CD4-positive, alpha-beta T cell (primary cell): ENCODE results near the gene RNASE8. TPM values are rescaled to one million over a fixed set of nuclear protein-coding genes. Genes with fewer than 3 reads are reported as not detected.

Experiments
- ATAC-seq: fragments of 200-7000 bp; cut with Tn5 transposase; one replicate; pipeline ENCODE4 v1.10.0; 2022; ENCODE audit warnings: mild to moderate bottlenecking; ENCODE audit not compliant: poor library complexity
- CTCF ChIA-PET: fragments of 350-600 bp; sonication (Branson Sonifier 250); formaldehyde crosslinking; loops from one replicate; lab custom pipeline; 2021; ENCODE audit warnings: antibody characterized with exemption, inconsistent platforms; lab: Charles Lee
- POLR2A ChIA-PET: fragments of 350-600 bp; sonication (Branson Sonifier 250); formaldehyde crosslinking; loops from one replicate; lab custom pipeline; 2021; ENCODE audit warnings: antibody characterized with exemption, inconsistent platforms; lab: Charles Lee
- DNase-seq, 14 experiments: peaks; one replicate each; pipeline ENCODE4 v3.0.0-alpha.2; 2013 to 2020; ENCODE audit warnings: mixed read lengths in 2 of 14
- H3K27ac ChIP-seq, 2 donors: one replicate each; pipeline versions ENCODE4 v1.5.1 to v1.7.0; 2013; ENCODE audit warnings: low read length in 2 of 2, low read depth in 1 of 2, mild to moderate bottlenecking in 1 of 2
- H3K27me3 ChIP-seq, 2 experiments: 1 replicate in 1 of 2; 2 replicates in 1 of 2; pipeline versions ENCODE4 v1.6.1 to v1.7.0; 2013; ENCODE audit warnings: low read length in 2 of 2, control low read depth in 1 of 2, mild to moderate bottlenecking in 1 of 2, moderate library complexity in 1 of 2; ENCODE audit not compliant: insufficient read depth in 2 of 2, control insufficient read depth in 1 of 2
- H3K36me3 ChIP-seq: one replicate; pipeline ENCODE4 v1.6.1; 2013; ENCODE audit warnings: low read length, control low read depth; ENCODE audit not compliant: insufficient read depth
- H3K4me1 ChIP-seq: one replicate; pipeline ENCODE4 v1.6.1; 2013; ENCODE audit warnings: low read length, control low read depth; ENCODE audit not compliant: insufficient read depth
- H3K4me3 ChIP-seq: one replicate; pipeline ENCODE4 v1.5.1; 2013; ENCODE audit warnings: mild to moderate bottlenecking, low read length, moderate library complexity
- H3K9me3 ChIP-seq, 2 experiments: 1 replicate in 1 of 2; 2 replicates in 1 of 2; pipeline versions ENCODE4 v1.6.1 to v1.7.0; 2013; ENCODE audit warnings: low read length in 2 of 2, mild to moderate bottlenecking in 2 of 2, control low read depth in 1 of 2, moderate library complexity in 1 of 2; ENCODE audit not compliant: control insufficient read depth in 1 of 2, insufficient read depth in 1 of 2
- H3K27ac Mint-ChIP-seq: one replicate; pipeline ENCODE4 v1.8.0; 2020; ENCODE audit warnings: mixed read lengths
- H3K27me3 Mint-ChIP-seq: one replicate; pipeline ENCODE4 v1.8.0; 2021; ENCODE audit warnings: mixed read lengths
- H3K36me3 Mint-ChIP-seq: one replicate; pipeline ENCODE4 v1.8.0; 2021; ENCODE audit warnings: low read depth, mixed read lengths
- H3K4me1 Mint-ChIP-seq: one replicate; pipeline ENCODE4 v1.8.0; 2021; ENCODE audit warnings: low read depth, mixed read lengths
- H3K4me3 Mint-ChIP-seq: one replicate; pipeline ENCODE4 v1.8.0; 2020; ENCODE audit warnings: mild to moderate bottlenecking, mixed read lengths
- H3K9me3 Mint-ChIP-seq: one replicate; pipeline ENCODE4 v1.8.0; 2020; ENCODE audit warnings: mixed read lengths
- CTCF ChIP-seq: fragments of 200-600 bp; IDR thresholded peaks from one replicate; pipeline ENCODE4 v1.8.0; 2022; ENCODE audit warnings: antibody characterized with exemption, mild to moderate bottlenecking
- intact Hi-C, 2 experiments: fragments of 100-400 bp; cut with DNase I in 1 of 2; cut with micrococcal nuclease in 1 of 2; formaldehyde crosslinking; loops; one replicate each; pipeline versions ENCODE4 v1.15.1 to v1.9.0; 2023 to 2025; cut with DNase I, micrococcal nuclease
- total RNA-seq, 174 experiments: library from RNA in 2 of 174; stranded (reverse) in 2 of 174; gene quantifications; one replicate each; pipeline ENCODE4 v1.2.3 and lab custom pipeline; 2021 to 2026

Gene RNASE8
- total RNA-seq, 2 experiments from 2014 or later, result not detected

DNA sequence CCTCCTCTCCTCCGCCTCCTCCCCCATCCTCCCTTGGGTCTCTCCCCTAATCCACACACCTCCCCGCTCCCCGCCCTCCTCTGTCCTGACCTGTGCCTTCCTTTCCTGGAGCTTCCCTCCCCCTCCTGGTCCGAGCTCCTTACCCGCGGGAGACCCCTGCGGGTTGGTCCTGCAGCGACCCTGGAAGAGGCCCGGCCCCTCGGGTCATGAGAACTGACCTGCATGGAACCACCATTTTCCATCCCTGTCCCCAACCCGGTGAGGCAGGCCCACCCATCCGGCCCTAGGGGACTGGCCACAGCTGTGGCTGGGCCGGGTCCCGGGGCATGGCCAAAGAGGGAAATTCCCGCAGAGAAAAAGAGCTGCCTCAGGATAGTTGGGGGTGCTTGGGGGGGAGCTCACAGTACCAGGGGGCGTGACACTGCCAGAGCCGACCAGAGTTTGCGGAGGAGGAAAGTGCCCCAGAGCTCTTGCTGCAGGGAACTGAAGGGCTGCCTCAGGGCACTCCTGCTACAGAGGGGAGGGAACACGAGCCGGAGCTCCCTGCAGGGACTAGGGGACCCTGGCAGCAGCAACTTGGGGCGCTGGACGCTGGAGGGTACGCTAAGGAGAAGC, 13.1 kb downstream of the RNASE8 start:
- intact Hi-C loops, result no loop called here
- peaks cover 0 to 13% of the 10 kb centered on the region in 2 experiments for H3K9me3 ChIP-seq
- no peak for TF ChIP-seq CTCF
- ChIA-PET CTCF (interaction anchor here (0.9 to 2.7 kb wide), 5 partner anchors 18 to 56 kb away, joined by 3 to 26 read pairs (median 10); no protein-coding TSS in a partner anchor), POLR2A (interaction anchor here (0.7 to 2.1 kb wide), 7 partner anchors 17 to 73 kb away, joined by 3 to 15 read pairs (median 6); partner anchors contain the start of gene ZNF219)
- Mint-ChIP-seq H3K9me3 (no peaks in the 10 kb centered on the region), H3K27me3 (peaks cover 75% of the 10 kb centered on the region), H3K4me3 (peak overlapping the region; percentile 86), H3K27ac (no peak overlapping the region), H3K36me3 (no peaks in the 10 kb centered on the region), H3K4me1 (peaks cover 37% of the 10 kb centered on the region)
- H3K27me3 ChIP-seq, result peaks cover 44 to 59% of the 10 kb centered on the region in 2 experiments
- H3K36me3 ChIP-seq, result no peaks in the 10 kb centered on the region
- H3K4me3 ChIP-seq, result peak overlapping the region; percentile 51
- peaks cover 37% of the 10 kb centered on the region for H3K4me1 ChIP-seq
- peak in 5 of 14 experiments; percentile 10 to 61 (median 25) for DNase-seq
- no peak overlapping the region for H3K27ac ChIP-seq
- peak; percentile 39 for ATAC-seq

- peaks cover 0 to 13% of the 10 kb centered on the region in 2 experiments for H3K9me3 ChIP-seq
- H3K36me3 ChIP-seq, result no peaks in the 10 kb centered on the region
- POLR2A ChIA-PET, result interaction anchor here (0.7 to 2.1 kb wide), 8 partner anchors 16 to 74 kb away, joined by 3 to 15 read pairs (median 4); partner anchors contain the start of gene ZNF219
- H3K4me3 Mint-ChIP-seq, result peak overlapping the region; percentile 86
- H3K27ac Mint-ChIP-seq, result no peak overlapping the region
- peaks cover 40 to 59% of the 10 kb centered on the region in 2 experiments for H3K27me3 ChIP-seq
- peaks cover 71% of the 10 kb centered on the region for H3K27me3 Mint-ChIP-seq
- H3K36me3 Mint-ChIP-seq, result no peaks in the 10 kb centered on the region
- H3K4me1 ChIP-seq, result peaks cover 37% of the 10 kb centered on the region
- no peak overlapping the region for H3K27ac ChIP-seq
- no peaks in the 10 kb centered on the region for H3K9me3 Mint-ChIP-seq
- DNase-seq (peak in 8 of 14 experiments; percentile 19 to 76 (median 50)), ATAC-seq (peak; percentile 37)
- no peak for TF ChIP-seq CTCF
- H3K4me1 Mint-ChIP-seq, result peaks cover 37% of the 10 kb centered on the region
- H3K4me3 ChIP-seq, result peak overlapping the region; percentile 51
- intact Hi-C loops, result no loop called here
- CTCF ChIA-PET, result interaction anchor here (0.9 to 2.7 kb wide), 5 partner anchors 17 to 56 kb away, joined by 3 to 26 read pairs (median 10); no protein-coding TSS in a partner anchor
Measured at GRCh38 chr14:21071225-21072030, 13.8 kb downstream of the RNASE8 start.

DNA sequence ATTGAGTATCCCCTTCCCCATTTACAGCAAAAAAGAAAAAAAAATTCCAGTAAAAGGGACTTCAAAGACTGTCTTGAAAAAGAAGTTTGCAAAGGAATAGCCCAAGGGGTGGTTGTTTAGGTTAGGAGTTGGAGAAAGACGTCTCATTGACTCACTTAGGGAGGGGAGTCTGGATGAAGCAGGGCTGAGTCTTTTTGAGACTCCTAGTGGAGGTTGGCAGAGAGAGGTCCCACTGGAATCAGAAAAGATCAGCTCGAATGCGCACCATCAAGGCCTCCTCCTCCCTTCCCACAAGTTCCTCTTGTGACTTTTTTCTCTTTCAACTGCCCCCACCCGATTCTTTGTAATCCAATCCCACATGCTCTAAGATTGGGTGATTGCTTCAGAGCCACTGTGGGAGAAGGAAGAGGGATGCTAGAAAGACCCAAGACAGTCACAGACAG, 14.4 kb downstream of the RNASE8 start:
- peaks cover 65% of the 10 kb centered on the region for H3K27me3 Mint-ChIP-seq
- H3K4me3 ChIP-seq, result no peak overlapping the region
- peak overlapping the region; percentile 66 for H3K4me3 Mint-ChIP-seq
- DNase-seq (peak in 1 of 14 experiments; percentile 20), ATAC-seq (no peak)
- peaks cover 40 to 55% of the 10 kb centered on the region in 2 experiments for H3K27me3 ChIP-seq
- intact Hi-C loops, result no loop called here
- H3K9me3 Mint-ChIP-seq, result no peaks in the 10 kb centered on the region
- H3K9me3 ChIP-seq, result peaks cover 0 to 13% of the 10 kb centered on the region in 2 experiments
- no peak overlapping the region for H3K27ac Mint-ChIP-seq
- TF ChIP-seq CTCF, result no peak
- CTCF ChIA-PET, result interaction anchor here (1.5 to 2.7 kb wide), 4 partner anchors 16 to 57 kb away, joined by 8 to 26 read pairs (median 15); no protein-coding TSS in a partner anchor
- H3K4me1 Mint-ChIP-seq, result peaks cover 37% of the 10 kb centered on the region
- no peaks in the 10 kb centered on the region for H3K36me3 ChIP-seq
- no peak overlapping the region for H3K27ac ChIP-seq
- peaks cover 37% of the 10 kb centered on the region for H3K4me1 ChIP-seq
- POLR2A ChIA-PET, result interaction anchor here (1.3 to 2.1 kb wide), 4 partner anchors 15 to 32 kb away, joined by 3 to 15 read pairs (median 7); partner anchors contain the start of gene ZNF219
- no peaks in the 10 kb centered on the region for H3K36me3 Mint-ChIP-seq
